Prostate gland (tissue), 2 donors: ENCODE data around the gene INPP5A.
"Not testable (repeated sequence)": the region's sequence is repeated elsewhere in the genome, so short reads cannot be mapped to it uniquely, and the experiment has no call there.

Source experiments
- POLR2A ChIP-seq: fragments of 450-650 bp; IDR thresholded peaks from one replicate; pipeline ENCODE4 v1.6.1; 2016; ENCODE audit warnings: antibody characterized with exemption, mild to moderate bottlenecking
- TF ChIP-seq, protein P1 (sequence below), 4 experiments: fragments of 200-600 bp in 2 of 4; fragments of 450-650 bp in 2 of 4; sonication (generic) in 2 of 4; IDR thresholded peaks; 1 replicate in 3 of 4; 2 replicates in 1 of 4; pipeline ENCODE4 v1.5.1; 2016 to 2019; ENCODE audit warnings: antibody characterized with exemption in 4 of 4, mild to moderate bottlenecking in 2 of 4, moderate library complexity in 2 of 4

- TF ChIP-seq, protein P1, sequence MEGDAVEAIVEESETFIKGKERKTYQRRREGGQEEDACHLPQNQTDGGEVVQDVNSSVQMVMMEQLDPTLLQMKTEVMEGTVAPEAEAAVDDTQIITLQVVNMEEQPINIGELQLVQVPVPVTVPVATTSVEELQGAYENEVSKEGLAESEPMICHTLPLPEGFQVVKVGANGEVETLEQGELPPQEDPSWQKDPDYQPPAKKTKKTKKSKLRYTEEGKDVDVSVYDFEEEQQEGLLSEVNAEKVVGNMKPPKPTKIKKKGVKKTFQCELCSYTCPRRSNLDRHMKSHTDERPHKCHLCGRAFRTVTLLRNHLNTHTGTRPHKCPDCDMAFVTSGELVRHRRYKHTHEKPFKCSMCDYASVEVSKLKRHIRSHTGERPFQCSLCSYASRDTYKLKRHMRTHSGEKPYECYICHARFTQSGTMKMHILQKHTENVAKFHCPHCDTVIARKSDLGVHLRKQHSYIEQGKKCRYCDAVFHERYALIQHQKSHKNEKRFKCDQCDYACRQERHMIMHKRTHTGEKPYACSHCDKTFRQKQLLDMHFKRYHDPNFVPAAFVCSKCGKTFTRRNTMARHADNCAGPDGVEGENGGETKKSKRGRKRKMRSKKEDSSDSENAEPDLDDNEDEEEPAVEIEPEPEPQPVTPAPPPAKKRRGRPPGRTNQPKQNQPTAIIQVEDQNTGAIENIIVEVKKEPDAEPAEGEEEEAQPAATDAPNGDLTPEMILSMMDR (IDR thresholded peaks at IDR 0.05): not testable (repeated sequence)
- not testable (repeated sequence) for TF ChIP-seq POLR2A
These were observed 32.0 kb upstream of the INPP5A start for GRCh38 chr10:132505546-132505945.
